Activated naive CD4-positive, alpha-beta T cell (primary cell): ENCODE measurements around the gene JAK3.
"Not testable (repeated sequence)": the region's sequence is repeated elsewhere in the genome, so short reads cannot be mapped to it uniquely, and the experiment has no call there.

Source experiments
- DNase-seq, 4 experiments: peaks; one replicate each; lab custom pipeline; 2025; lab: John Stamatoyannopoulos, UW

Gene JAK3

GRCh38 chr19:17847538-17848366 lies at the start of gene JAK3:
Gene JAK3 (minus strand): TSS chr19:17847982. CDS start chr19:17844417, 3,565 bp downstream.
- peak; percentile 61 to 82 (median 76) for DNase-seq

DNA sequence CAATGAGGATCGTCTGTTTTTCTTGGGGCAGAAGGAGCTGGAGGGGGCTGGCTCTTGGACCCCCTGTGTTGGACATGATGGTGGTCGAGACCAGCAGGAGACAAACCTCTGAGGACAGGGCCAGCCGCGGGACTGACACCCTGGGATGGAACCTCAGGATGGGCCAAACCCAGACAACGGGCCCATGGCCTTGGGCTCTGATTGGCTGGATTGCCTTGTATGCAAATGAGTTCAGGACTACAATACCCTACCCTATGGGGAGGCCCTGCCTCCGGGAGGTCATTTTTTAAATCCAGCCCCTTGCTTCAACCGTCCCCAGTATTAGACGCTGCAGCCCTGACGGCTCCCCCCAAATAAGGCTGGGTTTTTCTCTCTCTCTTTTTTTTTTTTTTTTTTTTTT lies 46.0 kb upstream of the JAK3 start:
- DNase-seq = no peak

DNA sequence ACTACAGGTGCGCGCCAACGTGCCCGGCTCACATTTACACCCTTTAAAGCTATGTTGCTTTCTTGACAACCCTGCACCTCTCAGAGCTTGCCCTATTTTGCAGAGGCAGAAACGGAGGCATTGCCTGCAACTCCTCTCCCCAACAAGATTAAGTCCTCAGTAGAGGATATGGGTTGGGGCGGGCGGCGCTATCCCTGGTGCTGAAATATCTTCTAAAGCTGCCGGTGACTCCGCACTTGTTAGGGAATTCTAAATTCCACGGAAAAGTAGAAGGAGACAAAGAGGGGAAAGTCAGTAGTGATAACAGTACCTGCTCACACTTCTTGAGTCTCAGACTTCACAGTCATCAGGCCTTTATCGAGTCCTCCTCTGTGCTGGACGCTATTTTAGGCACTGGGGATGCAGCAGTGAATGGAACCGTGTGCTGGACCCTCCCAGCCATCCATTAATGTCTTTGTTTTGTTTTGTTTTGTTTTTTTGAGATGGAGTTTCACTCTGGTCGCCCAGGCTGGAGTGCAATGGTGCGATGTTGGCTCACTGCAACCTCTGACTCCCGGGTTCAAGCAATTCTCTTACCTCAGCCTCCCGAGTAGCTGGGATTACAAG lies 41.9 kb upstream of the JAK3 start:
- no peak for DNase-seq

DNA sequence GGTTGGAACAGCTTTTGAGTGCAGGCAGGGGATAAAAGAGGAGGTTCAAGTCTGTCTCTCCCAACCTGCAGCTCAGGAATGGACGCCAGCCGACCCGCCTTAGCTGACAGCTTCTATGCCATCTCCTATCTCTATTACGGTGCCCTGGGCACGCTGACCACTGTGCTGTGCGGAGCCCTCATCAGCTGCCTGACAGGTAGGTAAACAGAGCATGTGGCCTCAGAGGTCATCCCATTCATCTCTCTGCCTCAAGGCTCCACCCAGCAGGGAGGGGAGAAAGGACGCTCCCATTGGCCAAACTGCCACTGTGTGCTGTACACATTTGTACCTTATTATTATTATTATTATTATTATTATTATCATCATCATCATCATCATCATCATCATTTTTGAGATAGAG lies 40.5 kb upstream of the JAK3 start:
- no peak for DNase-seq

GRCh38 chr19:17887221-17887620 lies 39.4 kb upstream of the JAK3 start:
- not testable (repeated sequence) for DNase-seq

DNA sequence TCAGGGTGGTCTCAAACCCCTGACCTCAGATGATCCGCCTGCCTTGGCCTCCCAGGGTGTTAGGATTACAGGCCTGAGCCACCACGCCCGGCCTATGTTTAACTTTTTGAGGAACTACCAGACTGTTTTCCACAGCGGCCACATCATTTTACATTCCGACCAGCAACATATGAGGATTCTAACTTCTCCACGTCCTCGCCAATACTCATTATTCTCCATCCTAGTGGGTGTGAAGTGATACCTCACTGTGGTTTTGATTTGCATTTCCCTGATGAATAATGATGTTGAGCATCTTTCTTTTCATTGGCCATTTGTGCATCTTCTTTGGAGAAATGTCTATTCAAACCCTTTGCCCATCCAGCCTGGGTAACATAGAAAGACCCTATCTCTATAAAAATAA lies 38.7 kb upstream of the JAK3 start:
- no peak for DNase-seq

DNA sequence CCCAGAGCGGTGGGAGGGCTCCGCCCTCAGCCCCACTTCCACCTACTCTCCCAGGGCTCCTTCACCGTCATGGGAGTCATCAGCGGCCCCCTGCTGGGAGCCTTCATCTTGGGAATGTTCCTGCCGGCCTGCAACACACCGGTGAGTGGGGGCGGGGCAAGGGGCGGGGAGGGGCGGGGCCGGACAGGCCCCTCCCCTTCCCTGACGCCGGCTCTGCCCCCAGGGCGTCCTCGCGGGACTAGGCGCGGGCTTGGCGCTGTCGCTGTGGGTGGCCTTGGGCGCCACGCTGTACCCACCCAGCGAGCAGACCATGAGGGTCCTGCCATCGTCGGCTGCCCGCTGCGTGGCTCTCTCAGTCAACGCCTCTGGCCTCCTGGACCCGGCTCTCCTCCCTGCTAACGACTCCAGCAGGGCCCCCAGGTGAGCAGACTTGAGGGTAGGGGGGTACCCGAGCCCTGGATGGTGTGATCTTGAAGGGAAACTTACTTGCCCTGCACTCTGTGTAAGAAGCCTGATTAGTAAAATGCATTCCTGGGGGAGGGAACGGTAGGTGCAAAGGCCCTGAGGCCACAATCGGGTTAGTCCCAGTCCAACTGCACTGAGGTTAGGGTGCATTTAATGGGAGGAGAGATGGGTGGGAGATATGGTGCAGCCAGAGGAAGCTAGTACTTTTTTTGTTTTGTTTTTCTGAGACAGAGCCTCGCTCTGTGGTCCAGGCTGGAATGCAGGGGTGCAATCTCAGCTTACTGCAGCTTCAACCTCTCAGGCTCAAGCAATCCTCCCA lies 36.0 kb upstream of the JAK3 start:
- DNase-seq = no peak

DNA sequence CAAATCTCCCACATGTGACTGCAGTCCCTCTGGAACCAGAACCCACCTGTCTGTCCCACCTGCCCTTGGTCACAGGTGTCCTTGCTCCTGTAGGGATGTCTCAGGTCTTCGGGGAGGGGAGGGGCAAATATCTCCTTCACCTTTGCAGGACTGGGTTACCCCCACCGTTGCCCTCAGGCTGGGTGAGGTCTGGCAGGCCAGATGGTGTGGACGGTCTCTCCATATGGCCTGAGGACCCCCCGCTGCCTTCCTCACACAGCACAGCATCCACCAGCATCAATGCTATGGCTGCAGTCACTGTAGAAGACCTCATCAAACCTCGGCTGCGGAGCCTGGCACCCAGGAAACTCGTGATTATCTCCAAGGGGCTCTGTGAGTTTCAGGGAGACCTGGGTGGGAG lies 33.9 kb upstream of the JAK3 start:
- DNase-seq = no peak

- no peak for DNase-seq
These were observed 31.7 kb upstream of the JAK3 start for GRCh38 chr19:17879466-17879865.

GRCh38 chr19:17877696-17878095 lies 29.9 kb upstream of the JAK3 start:
- no peak for DNase-seq

GRCh38 chr19:17874758-17875135 lies 27.0 kb upstream of the JAK3 start:
- no peak for DNase-seq

DNA sequence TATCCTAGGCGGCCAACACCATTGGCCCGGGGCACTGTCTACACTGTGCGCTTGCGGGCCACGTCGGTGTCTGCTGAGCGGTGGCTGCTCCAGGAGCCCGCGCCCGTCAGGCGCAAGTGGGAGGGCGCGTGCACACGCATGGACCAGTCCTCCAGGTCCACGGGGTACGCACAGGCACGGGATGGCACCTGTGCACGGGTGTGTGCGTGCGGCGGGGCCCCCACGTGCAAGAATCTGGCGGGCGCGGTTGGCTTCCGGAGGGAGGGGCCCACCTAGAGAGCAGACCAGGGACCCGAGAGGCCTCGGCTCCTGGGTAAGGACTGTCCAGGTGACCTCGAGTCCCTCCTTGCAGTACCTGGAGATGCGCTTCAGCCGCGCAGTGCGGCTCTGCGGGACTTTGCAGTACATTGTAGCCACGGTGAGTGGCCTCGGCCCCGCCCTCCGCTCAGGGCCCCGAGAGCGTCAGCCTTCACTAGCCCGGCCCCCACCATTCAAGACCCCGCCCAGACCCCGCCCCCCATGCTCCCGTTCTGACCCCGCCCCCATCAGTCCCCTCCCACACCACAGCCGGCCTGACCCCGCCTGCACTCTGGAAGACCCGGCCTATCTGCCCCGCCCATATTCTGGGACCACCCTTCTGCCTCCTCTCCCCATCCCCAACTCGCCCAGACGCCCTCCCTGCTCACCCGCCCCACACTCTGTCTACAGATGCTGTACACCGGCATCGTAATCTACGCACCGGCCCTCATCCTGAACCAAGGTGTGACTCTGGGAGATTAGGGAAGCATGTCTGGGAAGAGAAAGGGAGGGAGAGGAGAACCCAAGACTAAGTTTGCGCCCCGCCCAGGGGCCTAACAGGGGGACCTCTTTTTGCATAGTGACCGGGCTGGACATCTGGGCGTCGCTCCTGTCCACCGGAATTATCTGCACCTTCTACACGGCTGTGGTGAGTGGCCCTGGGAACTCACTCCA lies 26.3 kb upstream of the JAK3 start:
- DNase-seq = peak; percentile 34 to 70 (median 54)

GRCh38 chr19:17872251-17873001 lies 24.6 kb upstream of the JAK3 start:
- DNase-seq = no peak

DNA sequence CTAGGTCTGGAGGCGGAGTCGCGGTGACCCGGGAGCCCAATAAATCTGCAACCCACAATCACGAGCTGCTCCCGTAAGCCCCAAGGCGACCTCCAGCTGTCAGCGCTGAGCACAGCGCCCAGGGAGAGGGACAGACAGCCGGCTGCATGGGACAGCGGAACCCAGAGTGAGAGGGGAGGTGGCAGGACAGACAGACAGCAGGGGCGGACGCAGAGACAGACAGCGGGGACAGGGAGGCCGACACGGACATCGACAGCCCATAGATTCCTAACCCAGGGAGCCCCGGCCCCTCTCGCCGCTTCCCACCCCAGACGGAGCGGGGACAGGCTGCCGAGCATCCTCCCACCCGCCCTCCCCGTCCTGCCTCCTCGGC lies 24.1 kb upstream of the JAK3 start, which contains the start of gene SLC5A5:
Gene SLC5A5, plus strand, starts transcription at position 68 of the 373 bp plus-strand sequence. CDS start 375 bp downstream, outside the sequence.
- DNase-seq = peak in 1 of 4 experiments; percentile 37

GRCh38 chr19:17871032-17871877 lies 23.5 kb upstream of the JAK3 start:
- DNase-seq = no peak

DNA sequence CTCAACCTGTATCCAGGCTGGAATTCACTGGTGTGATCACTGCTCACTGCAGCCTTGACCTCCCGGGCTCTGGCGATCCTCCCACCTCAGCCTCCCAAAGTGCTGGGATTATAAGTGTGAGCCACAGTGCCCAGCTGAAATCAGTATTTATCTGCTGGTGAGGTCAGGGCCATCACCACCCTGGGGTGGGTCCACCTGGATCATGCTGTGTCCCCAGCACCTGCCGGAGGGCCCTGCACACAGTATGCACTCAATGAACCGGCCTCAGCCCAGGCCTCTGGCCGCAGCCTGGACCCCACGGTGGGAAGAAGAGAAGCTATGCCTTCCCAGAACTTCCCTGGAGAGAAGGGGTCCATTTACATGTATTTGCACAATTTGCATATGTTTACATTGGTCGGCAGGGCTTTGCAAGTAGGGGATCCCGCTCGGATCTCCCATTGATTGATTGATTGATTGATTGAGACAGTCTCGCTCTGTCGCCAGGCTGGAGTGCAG lies 21.4 kb upstream of the JAK3 start:
- DNase-seq = no peak

- DNase-seq = no peak
These were observed 20.9 kb upstream of the JAK3 start for GRCh38 chr19:17868669-17869068.

GRCh38 chr19:17866964-17867486 lies 19.2 kb upstream of the JAK3 start:
- no peak for DNase-seq

DNA sequence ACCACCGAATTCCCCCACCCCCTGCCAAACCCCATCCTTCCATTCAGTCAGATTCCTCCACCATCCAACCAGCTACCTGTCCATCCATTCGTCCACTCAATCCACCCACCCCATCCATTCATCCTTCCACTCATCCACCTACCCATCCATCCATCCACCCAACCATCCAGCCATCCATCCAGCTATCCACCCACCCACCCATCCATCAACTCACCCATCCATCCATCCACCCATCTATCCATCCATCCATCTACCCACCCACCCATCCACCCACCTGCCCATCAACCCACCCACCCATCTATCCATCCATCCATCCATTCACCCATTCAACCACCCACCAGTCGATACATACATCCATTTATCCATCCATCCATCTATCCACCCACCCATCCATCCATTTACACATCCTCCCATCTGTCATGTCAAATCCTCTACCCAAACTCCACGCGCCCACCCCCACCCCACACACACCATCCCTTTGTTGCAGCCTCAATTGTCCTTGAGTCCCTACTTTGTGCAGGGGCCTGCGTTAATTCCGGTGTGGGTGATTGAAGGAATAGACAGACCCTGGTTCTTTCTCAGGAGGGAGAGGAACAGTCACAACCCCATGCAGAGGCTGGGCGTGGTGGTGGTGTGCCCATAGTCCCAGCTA lies 18.7 kb upstream of the JAK3 start:
- DNase-seq = no peak
